ENCODE data around the gene IGFBP6.

Gene IGFBP6

GRCh38 chr12:53058674-53059433 is 38.6 kb upstream of the IGFBP6 start:
- DNase-seq (ENCODE audit: low read depth in 2 of 3, low spot score in 1 of 3) = no peak

GRCh38 chr12:53059434-53060063 is 37.9 kb upstream of the IGFBP6 start:
- DNase-seq (ENCODE audit: low read depth in 2 of 3, low spot score in 1 of 3) = no peak

GRCh38 chr12:53060064-53060720 is 37.3 kb upstream of the IGFBP6 start:
- no peak for DNase-seq (ENCODE audit: low read depth in 2 of 3, low spot score in 1 of 3)

- DNase-seq (ENCODE audit: low read depth in 2 of 3, low spot score in 1 of 3) = no peak
Observed at GRCh38 chr12:53060721-53061276, 36.7 kb upstream of the IGFBP6 start.

GRCh38 chr12:53061404-53062010 is 36.0 kb upstream of the IGFBP6 start:
- DNase-seq (ENCODE audit: low read depth in 2 of 3, low spot score in 1 of 3) = no peak

- DNase-seq (ENCODE audit: low read depth in 2 of 3, low spot score in 1 of 3) = no peak
Observed at GRCh38 chr12:53062011-53062961, 35.2 kb upstream of the IGFBP6 start.

GRCh38 chr12:53062977-53063707 is 34.3 kb upstream of the IGFBP6 start:
- no peak for DNase-seq (ENCODE audit: low read depth in 2 of 3, low spot score in 1 of 3)

GRCh38 chr12:53063708-53064612 is 33.5 kb upstream of the IGFBP6 start:
- DNase-seq (ENCODE audit: low read depth in 2 of 3, low spot score in 1 of 3) = no peak

DNA sequence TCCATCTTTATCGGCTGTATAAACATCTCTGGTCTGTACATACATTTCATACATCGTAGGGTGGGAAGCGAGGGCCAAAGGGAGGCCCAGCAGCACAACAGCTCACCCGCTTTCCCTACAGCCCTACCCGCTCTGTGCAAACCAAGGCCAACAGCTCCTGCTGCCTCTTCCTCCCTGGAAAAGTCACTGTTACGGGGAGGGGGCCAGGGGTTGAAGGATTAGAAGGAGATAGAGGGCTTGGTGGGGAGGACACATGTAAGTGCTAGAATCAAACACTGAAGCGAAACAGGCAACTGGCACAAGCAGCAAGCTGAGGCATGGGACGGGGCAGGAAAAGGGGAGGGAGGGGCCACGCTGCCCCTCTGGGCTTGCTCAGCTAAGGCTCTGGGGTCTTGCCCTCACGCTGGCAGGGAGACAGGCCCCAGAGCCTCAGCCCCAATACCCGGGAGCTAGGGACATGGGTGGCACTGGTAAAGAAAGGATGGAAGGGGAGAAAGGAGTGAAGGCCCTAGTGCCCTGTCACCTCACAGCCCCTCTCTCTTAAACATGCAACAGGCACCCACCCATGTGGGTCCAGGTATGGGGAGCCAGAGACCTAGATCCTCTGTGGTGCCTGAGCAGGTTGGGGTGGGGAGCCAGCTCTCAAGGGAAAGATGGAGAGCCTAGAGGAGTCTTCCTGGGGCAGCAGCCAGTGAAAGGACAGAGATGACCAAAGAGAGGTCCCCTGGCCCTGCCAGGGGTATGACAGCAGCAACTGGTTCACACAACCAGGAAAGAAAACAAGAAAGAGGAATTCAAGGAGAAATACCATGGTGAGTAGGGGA is 32.6 kb upstream of the IGFBP6 start:
- DNase-seq (ENCODE audit: low read depth in 2 of 3, low spot score in 1 of 3) = no peak

- DNase-seq (ENCODE audit: low read depth in 2 of 3, low spot score in 1 of 3) = no peak
Observed at GRCh38 chr12:53065470-53065869, 32.0 kb upstream of the IGFBP6 start.

DNA sequence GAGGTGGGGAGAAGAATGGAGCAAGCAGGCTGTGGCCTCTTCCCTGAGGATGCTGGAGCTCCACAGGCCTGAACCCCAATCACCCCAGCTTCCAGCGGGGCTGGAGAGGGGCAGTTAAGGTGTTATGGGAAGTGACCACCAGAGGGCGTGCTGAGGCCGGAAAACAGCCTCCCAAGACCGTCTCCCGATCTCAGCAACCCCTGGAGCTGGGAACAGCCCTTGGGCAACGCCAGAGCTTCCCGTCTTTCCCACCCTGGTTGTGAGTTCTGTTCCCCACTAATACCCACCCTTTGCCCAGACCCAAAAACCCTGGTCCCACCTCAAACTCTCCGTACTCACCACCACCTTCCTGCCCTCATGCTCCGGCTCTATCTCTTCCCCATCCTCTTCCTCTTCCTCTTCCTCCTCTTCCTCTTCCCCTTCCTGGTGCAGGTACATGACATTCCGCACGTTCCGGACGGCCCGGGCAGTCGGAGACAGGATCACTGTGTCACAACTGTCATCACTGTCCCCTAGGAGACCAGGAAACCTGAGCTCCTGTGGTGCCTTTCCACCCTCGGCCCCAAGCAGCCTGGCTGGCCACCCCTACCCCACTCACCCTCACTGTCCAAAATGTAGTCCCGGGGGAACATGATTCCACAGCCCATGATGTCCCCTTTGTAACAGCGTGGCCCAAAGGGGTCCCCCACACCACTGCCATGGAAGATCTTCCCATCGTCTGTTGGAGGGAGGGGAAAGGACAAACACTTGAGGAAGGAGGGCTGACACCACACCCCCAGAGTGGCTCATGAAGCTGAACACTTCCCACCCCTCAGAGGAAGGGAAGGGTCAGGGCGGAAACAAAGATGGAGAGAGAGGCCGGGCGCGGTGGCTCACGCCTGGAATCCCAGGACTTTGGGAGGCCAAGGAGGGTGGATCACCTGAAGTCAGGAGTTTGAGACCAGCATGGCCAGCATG is 31.2 kb upstream of the IGFBP6 start:
- peak; percentile 40 to 72 (median 62) for DNase-seq (ENCODE audit: low read depth in 2 of 3, low spot score in 1 of 3)

DNA sequence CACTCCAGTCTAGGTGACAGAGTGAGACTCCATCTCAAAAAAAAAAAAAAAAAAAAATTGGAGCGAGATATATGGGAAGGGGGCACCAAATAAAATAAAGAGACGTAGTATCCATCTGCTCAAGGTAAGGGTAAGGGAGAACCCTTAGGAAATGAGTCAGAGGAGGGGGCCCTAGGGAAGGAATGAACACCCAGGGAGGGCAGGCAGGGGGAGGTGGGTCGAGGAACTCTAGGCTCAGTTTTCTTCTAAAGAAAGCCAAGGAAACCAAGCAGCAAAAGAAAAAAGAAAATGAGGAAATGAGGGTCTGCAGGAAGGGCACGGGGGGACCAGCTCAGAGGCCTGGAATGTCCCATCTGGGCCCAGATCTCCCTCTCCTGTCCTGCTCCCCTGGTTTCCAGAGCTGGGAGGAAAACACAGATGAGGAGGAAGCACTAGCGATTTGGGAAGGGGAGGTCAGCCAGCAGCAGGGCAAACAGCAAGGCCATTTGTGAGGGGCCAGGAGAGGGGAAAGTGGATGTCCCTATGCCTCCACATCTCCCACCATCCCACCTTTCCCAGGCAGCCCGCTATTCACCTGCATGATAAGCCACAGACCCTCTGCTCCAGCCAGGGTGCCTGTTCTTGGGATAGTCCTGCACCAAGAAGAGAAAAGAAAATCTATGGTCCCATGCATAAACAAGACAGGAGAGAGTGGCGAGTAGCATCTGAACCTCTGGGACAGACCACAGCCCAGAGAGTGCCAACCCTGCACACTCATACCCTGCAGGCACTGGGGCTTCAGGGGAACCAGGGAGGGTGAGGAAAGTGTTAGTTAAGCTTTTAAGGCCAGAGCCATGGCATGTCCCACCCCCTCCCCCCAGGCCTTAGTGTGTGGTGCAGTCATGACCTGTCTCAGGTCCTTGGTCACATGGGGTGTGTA is 30.1 kb upstream of the IGFBP6 start:
- no peak for DNase-seq (ENCODE audit: low read depth in 2 of 3, low spot score in 1 of 3)

- no peak for DNase-seq (ENCODE audit: low read depth in 2 of 3, low spot score in 1 of 3)
Observed at GRCh38 chr12:53067993-53068770, 29.3 kb upstream of the IGFBP6 start.

DNA sequence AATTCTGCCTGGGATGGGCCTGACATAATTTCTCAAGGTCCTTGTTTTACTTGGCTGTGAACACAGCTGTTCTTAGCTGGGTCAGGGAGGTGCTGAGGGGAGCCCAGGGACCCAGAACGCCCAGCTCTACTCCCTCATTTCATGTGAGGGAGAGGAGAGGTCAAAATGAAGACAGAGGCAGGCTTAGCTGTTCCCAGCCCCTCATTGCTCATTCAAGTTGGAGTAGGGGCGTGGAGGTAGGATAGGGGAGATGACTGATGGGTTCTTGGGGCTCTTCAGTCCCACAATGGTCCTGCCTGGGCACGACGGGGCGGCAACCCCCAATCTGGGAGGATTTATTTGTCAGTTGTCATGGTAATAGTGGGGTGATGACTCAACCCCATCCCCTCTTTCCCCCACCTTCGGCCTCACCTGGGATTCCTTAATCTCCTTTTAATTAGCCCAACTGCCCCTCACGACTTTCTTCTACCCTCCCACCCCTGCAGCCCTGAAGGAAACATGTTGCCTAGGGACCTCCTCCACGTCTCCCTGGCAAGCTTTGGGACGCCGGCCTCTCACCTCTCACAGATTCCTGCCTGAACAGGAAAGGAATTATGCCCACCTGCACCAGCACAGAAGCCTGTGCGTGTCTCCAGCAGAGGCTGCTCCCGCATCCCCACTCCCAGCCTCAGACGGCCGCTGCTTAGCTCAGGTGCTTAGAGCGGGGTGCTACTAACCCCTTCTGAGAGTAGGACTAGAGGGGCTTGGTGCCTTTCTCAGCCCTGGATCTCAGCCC is 28.5 kb upstream of the IGFBP6 start:
- no peak for DNase-seq (ENCODE audit: low read depth in 2 of 3, low spot score in 1 of 3)

Measured in stimulated activated CD4-positive, alpha-beta T cell treated with anti-CD3 and anti-CD28 coated beads, Interleukin-12 subunit alpha, Interleukin-12 subunit beta, amount 100 ng/mL, for 48 hours (primary cell).